H1 (cell line): ENCODE results near the gene CDYL2. TPM values are rescaled to one million over a fixed set of nuclear protein-coding genes. Genes with fewer than 3 reads are reported as not detected.

Experiments used
- CTCF ChIA-PET: fragments of 300-600 bp; sonication (Branson Sonifier 250); formaldehyde crosslinking; loops from one replicate; lab custom pipeline; 2021; ENCODE audit not compliant: partially characterized antibody; lab: Charles Lee
- POLR2A ChIA-PET: fragments of 300-600 bp; sonication (Branson Sonifier 250); formaldehyde crosslinking; loops from one replicate; lab custom pipeline; 2021; ENCODE audit warnings: inconsistent platforms; ENCODE audit not compliant: partially characterized antibody; lab: Charles Lee
- DNase-seq, 2 experiments: peaks; one replicate each; pipeline versions ENCODE4 v3.0.0 to v3.0.0-alpha.2; 2010 to 2022; ENCODE audit warnings: low spot score in 2 of 2, low read depth in 1 of 2, mixed read lengths in 1 of 2
- FAIRE-seq: peaks from 2 replicates; lab custom pipeline; 2011; peaks lifted over from hg19 to GRCh38; lab: Jason Lieb, UNC
- H2AFZ ChIP-seq: 2 replicates; pipeline ENCODE4 v1.8.1; 2012; ENCODE audit warnings: low read length, inconsistent platforms
- H2AK5ac ChIP-seq: 2 replicates; pipeline ENCODE4 v1.6.1; 2013; ENCODE audit warnings: low read depth, low read length
- H2BK120ac ChIP-seq: replicated peaks from 2 replicates; pipeline ENCODE3; 2013; ENCODE audit warnings: low read depth, low read length, inconsistent platforms
- H2BK12ac ChIP-seq: 2 replicates; pipeline ENCODE4 v1.6.1; 2013; ENCODE audit warnings: low read depth, low read length
- H2BK15ac ChIP-seq: 2 replicates; pipeline ENCODE4 v1.6.1; 2013; ENCODE audit warnings: low read length
- H2BK20ac ChIP-seq: 2 replicates; pipeline ENCODE4 v1.6.1; 2013; ENCODE audit warnings: low read length
- H2BK5ac ChIP-seq: 2 replicates; pipeline ENCODE4 v1.6.1; 2013; ENCODE audit warnings: low read depth, low read length
- H3K14ac ChIP-seq: 2 replicates; pipeline ENCODE4 v1.6.1; 2013; ENCODE audit warnings: inconsistent platforms; ENCODE audit not compliant: insufficient read length
- H3K18ac ChIP-seq: 2 replicates; pipeline ENCODE4 v1.6.1; 2013; ENCODE audit warnings: low read length; ENCODE audit errors: extremely low read depth
- H3K23ac ChIP-seq: 2 replicates; pipeline ENCODE4 v1.6.1; 2013; ENCODE audit warnings: inconsistent platforms; ENCODE audit not compliant: insufficient read length
- H3K23me2 ChIP-seq: 2 replicates; pipeline ENCODE4 v1.6.1; 2013; ENCODE audit warnings: low read depth, low read length
- H3K27ac ChIP-seq: 2 replicates; pipeline ENCODE4 v1.6.1; 2011; ENCODE audit warnings: low read depth, low read length, inconsistent platforms
- H3K27me3 ChIP-seq, 4 experiments: replicated peaks in 1 of 4; 1 replicate in 1 of 4; 2 replicates in 3 of 4; pipeline versions ENCODE4 v1.6.1 to v1.8.1; 2011 to 2013; ENCODE audit warnings: low read length in 3 of 4, mild to moderate bottlenecking in 3 of 4, inconsistent platforms in 2 of 4, mixed read lengths in 2 of 4, moderate library complexity in 1 of 4; ENCODE audit not compliant: control insufficient read depth in 3 of 4, insufficient read depth in 3 of 4; ENCODE audit errors: extremely low read depth in 1 of 4
- H3K36me3 ChIP-seq, 4 experiments: 2 replicates each; pipeline versions ENCODE4 v1.6.1 to v1.8.1; 2011 to 2013; ENCODE audit warnings: mild to moderate bottlenecking in 4 of 4, low read length in 3 of 4, moderate library complexity in 2 of 4, control low read depth in 1 of 4, inconsistent platforms in 1 of 4; ENCODE audit not compliant: insufficient read depth in 4 of 4, control insufficient read depth in 2 of 4
- H3K4ac ChIP-seq: replicated peaks from 2 replicates; pipeline ENCODE3; 2013; ENCODE audit warnings: low read length, low read depth, mixed read lengths, inconsistent platforms; ENCODE audit not compliant: insufficient read length
- H3K4me1 ChIP-seq, 4 experiments: replicated peaks in 1 of 4; 1 replicate in 1 of 4; 2 replicates in 3 of 4; pipeline versions ENCODE4 v1.6.1 to v1.8.1; 2011 to 2013; ENCODE audit warnings: low read length in 3 of 4, inconsistent platforms in 2 of 4, mixed read lengths in 1 of 4; ENCODE audit not compliant: insufficient read depth in 4 of 4, control insufficient read depth in 3 of 4
- H3K4me2 ChIP-seq, 2 experiments: 2 replicates each; pipeline versions ENCODE4 v1.6.1 to v1.8.1; 2011 to 2013; ENCODE audit warnings: low read depth in 2 of 2, low read length in 2 of 2, control low read depth in 1 of 2, inconsistent platforms in 1 of 2, mild to moderate bottlenecking in 1 of 2; ENCODE audit not compliant: insufficient read depth in 1 of 2
- H3K4me3 ChIP-seq, 4 experiments: fragments of 200-600, 300-600 bp in 1 of 4; sonication (generic), shearing (Covaris generic), sonication (Bioruptor Twin) in 1 of 4; 2 replicates each; pipeline versions ENCODE4 v1.5.1 to v1.8.1; 2011 to 2016; ENCODE audit warnings: low read length in 4 of 4, low read depth in 3 of 4, control low read depth in 2 of 4, inconsistent platforms in 2 of 4, mild to moderate bottlenecking in 2 of 4, mixed read lengths in 1 of 4, moderate library complexity in 1 of 4; ENCODE audit not compliant: insufficient read depth in 2 of 4; ENCODE audit errors: extremely low read depth in 1 of 4
- H3K56ac ChIP-seq: replicated peaks from 2 replicates; pipeline ENCODE3; 2013; ENCODE audit warnings: low read depth, mild to moderate bottlenecking, mixed read lengths, low read length, inconsistent platforms; ENCODE audit not compliant: insufficient read length
- H3K79me1 ChIP-seq: 2 replicates; pipeline ENCODE4 v1.6.1; 2013; ENCODE audit warnings: low read depth, low read length, control low read depth
- H3K79me2 ChIP-seq, 2 experiments: 2 replicates each; pipeline versions ENCODE4 v1.6.1 to v1.8.1; 2012 to 2013; ENCODE audit warnings: low read length in 2 of 2, mild to moderate bottlenecking in 2 of 2, inconsistent platforms in 1 of 2; ENCODE audit not compliant: insufficient read depth in 2 of 2, control insufficient read depth in 1 of 2
- H3K9ac ChIP-seq, 4 experiments: replicated peaks in 1 of 4; 1 replicate in 1 of 4; 2 replicates in 3 of 4; pipeline versions ENCODE4 v1.6.1 to v1.8.1; 2011 to 2013; ENCODE audit warnings: low read depth in 3 of 4, low read length in 3 of 4, control low read depth in 2 of 4, mild to moderate bottlenecking in 2 of 4, moderate library complexity in 2 of 4, inconsistent platforms in 1 of 4; ENCODE audit errors: extremely low read depth in 1 of 4
- H3K9me3 ChIP-seq, 2 experiments: 2 replicates each; pipeline versions ENCODE4 v1.6.1 to v1.8.1; 2012 to 2013; ENCODE audit warnings: mild to moderate bottlenecking in 2 of 2, moderate library complexity in 2 of 2, control low read depth in 1 of 2, inconsistent platforms in 1 of 2, low read depth in 1 of 2, low read length in 1 of 2, mixed read lengths in 1 of 2; ENCODE audit not compliant: insufficient read depth in 2 of 2
- H4K20me1 ChIP-seq, 2 experiments: replicated peaks in 1 of 2; 2 replicates each; pipeline versions ENCODE3 to v1.8.1; 2011 to 2013; ENCODE audit warnings: inconsistent platforms in 2 of 2, low read length in 2 of 2, mild to moderate bottlenecking in 1 of 2; ENCODE audit not compliant: insufficient read depth in 2 of 2, control insufficient read depth in 1 of 2
- H4K5ac ChIP-seq: 2 replicates; pipeline ENCODE4 v1.6.1; 2013; ENCODE audit warnings: low read length, low read depth, mixed read lengths, inconsistent platforms; ENCODE audit not compliant: insufficient read length
- H4K8ac ChIP-seq: 2 replicates; pipeline ENCODE4 v1.8.0; 2013; ENCODE audit warnings: mild to moderate bottlenecking, moderate library complexity, low read length, inconsistent platforms; ENCODE audit not compliant: insufficient read depth; ENCODE audit errors: extremely low read depth
- H4K91ac ChIP-seq: replicated peaks from 2 replicates; pipeline ENCODE3; 2013; ENCODE audit warnings: low read length, mixed read lengths, inconsistent platforms; ENCODE audit not compliant: insufficient read length
- BCL11A ChIP-seq, 2 experiments: IDR thresholded peaks; one replicate each; pipeline ENCODE4 v1.6.1; 2011; ENCODE audit warnings: low read depth in 2 of 2, low read length in 2 of 2, mild to moderate bottlenecking in 2 of 2
- KDM5A ChIP-seq: fragments of 200-600 bp; IDR thresholded peaks from 2 replicates; pipeline ENCODE4 v1.7.1; 2012; ENCODE audit warnings: mild to moderate bottlenecking, low read length, inconsistent platforms, mixed read lengths
- WGBS, 2 experiments: shearing (Covaris generic) in 1 of 2; methylation state at CpG; one replicate each; pipeline versions ENCODE4 v1.1.6 to v1.1.7; 2013 to 2015; ENCODE audit warnings: low lambda C conversion rate in 2 of 2, mixed read lengths in 2 of 2, inconsistent platforms in 1 of 2, low coverage in 1 of 2, missing lambda C conversion rate in 1 of 2; ENCODE audit not compliant: insufficient replicate concordance in 2 of 2, insufficient coverage in 1 of 2, insufficient read length in 1 of 2; ENCODE audit errors: extremely low coverage in 1 of 2, missing lambda C conversion rate in 1 of 2; 5-methylcytosine and 5-hydroxymethylcytosine counted together
- polyA plus RNA-seq, 7 experiments: library from polyadenylated mRNA; depleted of rRNA in 3 of 7; stranded (reverse) in 5 of 7; unstranded in 2 of 7; fragments of >200 nt in 5 of 7; fragments of 200-250 nt in 2 of 7; gene quantifications; 1 replicate in 5 of 7; 2 replicates in 1 of 7; 4 replicates in 1 of 7; pipeline versions ENCODE4 v1.2.1 to v1.2.3, GENCODE V29; 2011 to 2013; ENCODE audit warnings: missing spikeins in 2 of 7, mixed read lengths in 2 of 7
- total RNA-seq: library from RNA; stranded (reverse); fragmentation: NEBNext Ultra II Directional; extraction: Animal tissue kit (Norgen Biotek cat#: 25700); gene quantifications from 2 replicates; pipeline ENCODE4 v1.2.1, GENCODE V29; 2021

Gene CDYL2
- total and polyA plus RNA-seq, 2 of the 8 experiments (the other 6 are each of a cell fraction or from before 2014, with no cell fraction given): 0.33 to 5.3 TPM

GRCh38 chr16:80703131-80704071 is 101.0 kb downstream of the CDYL2 start:
- CTCF ChIA-PET: interaction anchor here (1.3 kb wide), 1 partner anchor 121 kb away, joined by 3 read pairs; no protein-coding TSS in a partner anchor
- H3K79me2 ChIP-seq: no peaks in the 10 kb centered on the region
- no peak overlapping the region for H2BK15ac ChIP-seq
- H4K5ac ChIP-seq: no peak overlapping the region
- no peaks in the 10 kb centered on the region; the same call in 1 of the 2 replicates for H3K23me2 ChIP-seq
- peaks cover 10 to 37% of the 10 kb centered on the region in 2 experiments; a peak in 3 of 4 replicates for H3K9me3 ChIP-seq
- H2BK20ac ChIP-seq: no peak overlapping the region
- H3K79me1 ChIP-seq: no peaks in the 10 kb centered on the region
- H3K23ac ChIP-seq: no peak overlapping the region
- H3K4me2 ChIP-seq: no peak overlapping the region
- no peak overlapping the region for H2AFZ ChIP-seq
- no peaks in the 10 kb centered on the region for H3K27me3 ChIP-seq
- H3K4me1 ChIP-seq: 0 out of 7 replicates have a peak, but pooled peaks cover 0 to 3% (median 0%) of the 10 kb centered on the region in 4 experiments
- POLR2A ChIA-PET: no interaction called here
- H3K4ac ChIP-seq: no peak overlapping the region
- no peak overlapping the region for H3K9ac ChIP-seq
- H2BK12ac ChIP-seq: no peak overlapping the region
- FAIRE-seq (no peak), DNase-seq (no peak)
- H3K14ac ChIP-seq: no peak overlapping the region
- H3K18ac ChIP-seq: no peak overlapping the region
- H3K4me3 ChIP-seq: no peak overlapping the region
- no peak overlapping the region for H2BK120ac ChIP-seq
- H4K20me1 ChIP-seq: no peaks in the 10 kb centered on the region
- TF ChIP-seq KDM5A (no peak), BCL11A (IDR thresholded peaks at IDR 0.05; ENCODE audit: low read depth in 2 of 2, low read length in 2 of 2) (no peak)
- no peaks in the 10 kb centered on the region for H3K36me3 ChIP-seq
- no peak overlapping the region for H3K27ac ChIP-seq
- no peak overlapping the region for H2BK5ac ChIP-seq
- 84% methylated on average over 10 of the region's 10 CpGs; no CpG with 5 or more reads in 1 of the 2 experiments for WGBS, 2 experiments
- H4K91ac ChIP-seq: no peak overlapping the region
- no peak overlapping the region for H3K56ac ChIP-seq
- H4K8ac ChIP-seq: no peak overlapping the region
- no peak overlapping the region; the same call in 1 of the 2 replicates for H2AK5ac ChIP-seq
